HEK293 (cell line): Measurements from ENCODE around the gene SARNP.

Experiments
- CTCF ChIA-PET: fragments of 350-600 bp; formaldehyde crosslinking; extraction: SDS; loops from one replicate; lab custom pipeline; 2021; ENCODE audit warnings: antibody characterized with exemption; lab: Yijun Ruan, JAX
- POLR2A ChIA-PET: fragments of 300-600 bp; formaldehyde crosslinking; extraction: SDS; loops from one replicate; lab custom pipeline; 2020; ENCODE audit warnings: antibody characterized with exemption, inconsistent platforms; lab: Yijun Ruan, JAX
- H3K27ac ChIP-seq: fragments of 200-500 bp; sonication (Bioruptor generic); 2 replicates; pipeline ENCODE4 v1.5.1; 2014; ENCODE audit warnings: low read depth, low read length, control low read depth, inconsistent platforms; ENCODE audit errors: extremely low read depth
- H3K36me3 ChIP-seq, 2 experiments: fragments of 200-500 bp in 1 of 2; sonication (Bioruptor generic) in 1 of 2; 1 replicate in 1 of 2; 2 replicates in 1 of 2; pipeline ENCODE4 v1.5.1; 2014 to 2017; ENCODE audit warnings: inconsistent platforms in 2 of 2, low read length in 2 of 2; ENCODE audit not compliant: control insufficient read depth in 2 of 2, insufficient read depth in 1 of 2
- H3K4me1 ChIP-seq: fragments of 200-500 bp; sonication (Bioruptor generic); 2 replicates; pipeline ENCODE4 v1.5.1; 2014; ENCODE audit warnings: mild to moderate bottlenecking, low read length, inconsistent platforms; ENCODE audit not compliant: control insufficient read depth, insufficient read depth
- H3K4me3 ChIP-seq: 2 replicates; pipeline ENCODE4 v1.5.1; 2011; ENCODE audit warnings: low read depth, mild to moderate bottlenecking, control low read depth, low read length, moderate library complexity
- H3K9me3 ChIP-seq: fragments of 200-500 bp; sonication (Bioruptor generic); 2 replicates; pipeline ENCODE4 v1.5.1; 2014; ENCODE audit warnings: low read depth, low read length, inconsistent platforms; ENCODE audit not compliant: control insufficient read depth, insufficient read depth
- FEZF1 ChIP-seq: fragments of 450-650 bp; formaldehyde crosslinking; IDR thresholded peaks from 2 replicates; pipeline ENCODE4 v1.5.1; 2016; ENCODE audit warnings: missing biosample characterization, missing genetic modification characterization
- KLF16 ChIP-seq: fragments of 450-650 bp; formaldehyde crosslinking; IDR thresholded peaks from 2 replicates; pipeline ENCODE4 v1.5.1; 2017; ENCODE audit warnings: missing biosample characterization, missing genetic modification characterization
- KLF9 ChIP-seq: fragments of 450-650 bp; formaldehyde crosslinking; IDR thresholded peaks from 2 replicates; pipeline ENCODE4 v1.5.1; 2016; ENCODE audit warnings: missing biosample characterization, missing genetic modification characterization, low read depth
- PATZ1 ChIP-seq: fragments of 450-650 bp; formaldehyde crosslinking; IDR thresholded peaks from 2 replicates; pipeline ENCODE4 v1.5.1; 2016; ENCODE audit warnings: missing biosample characterization, missing genetic modification characterization
- PRDM1 ChIP-seq: fragments of 450-650 bp; formaldehyde crosslinking; IDR thresholded peaks from 2 replicates; pipeline ENCODE4; 2016; ENCODE audit warnings: missing biosample characterization, missing genetic modification characterization
- SP3 ChIP-seq: fragments of 450-650 bp; formaldehyde crosslinking; IDR thresholded peaks from 2 replicates; pipeline ENCODE4 v1.5.1; 2016; ENCODE audit warnings: missing biosample characterization, missing genetic modification characterization
- ZBTB17 ChIP-seq: fragments of 450-650 bp; formaldehyde crosslinking; IDR thresholded peaks from 2 replicates; pipeline ENCODE4 v1.5.1; 2016; ENCODE audit warnings: missing biosample characterization, missing genetic modification characterization
- ZBTB20 ChIP-seq: fragments of 450-650 bp; formaldehyde crosslinking; IDR thresholded peaks from 2 replicates; pipeline ENCODE4 v1.5.1; 2016; ENCODE audit warnings: missing biosample characterization, missing genetic modification characterization
- ZFP69B ChIP-seq: fragments of 450-650 bp; formaldehyde crosslinking; IDR thresholded peaks from 2 replicates; pipeline ENCODE4 v1.5.1; 2016; ENCODE audit warnings: missing biosample characterization, missing genetic modification characterization
- ZNF221 ChIP-seq: fragments of 450-650 bp; formaldehyde crosslinking; IDR thresholded peaks from 2 replicates; pipeline ENCODE4 v1.5.1; 2017; ENCODE audit warnings: missing biosample characterization, missing genetic modification characterization, borderline replicate concordance
- ZNF324 ChIP-seq: fragments of 450-650 bp; formaldehyde crosslinking; IDR thresholded peaks from 2 replicates; pipeline ENCODE4 v1.5.1; 2016; ENCODE audit warnings: missing biosample characterization, missing genetic modification characterization
- ZNF335 ChIP-seq: fragments of 450-650 bp; formaldehyde crosslinking; conservative IDR thresholded peaks from 2 replicates; pipeline ENCODE4 v1.5.1; 2016; ENCODE audit warnings: missing biosample characterization, missing genetic modification characterization
- ZNF366 ChIP-seq: fragments of 450-650 bp; formaldehyde crosslinking; conservative IDR thresholded peaks from 2 replicates; pipeline ENCODE4 v1.5.1; 2016; ENCODE audit warnings: missing biosample characterization, missing genetic modification characterization
- ZNF596 ChIP-seq: fragments of 450-650 bp; IDR thresholded peaks from 2 replicates; pipeline ENCODE4 v1.5.0; 2018; ENCODE audit warnings: missing biosample characterization, mild to moderate bottlenecking, missing genetic modification characterization, moderate library complexity
- ZNF645 ChIP-seq: fragments of 450-650 bp; formaldehyde crosslinking; IDR thresholded peaks from 2 replicates; pipeline ENCODE4; 2016; ENCODE audit warnings: missing biosample characterization, missing genetic modification characterization
- ZNF785 ChIP-seq: fragments of 450-650 bp; formaldehyde crosslinking; IDR thresholded peaks from 2 replicates; pipeline ENCODE4 v1.5.1; 2016; ENCODE audit warnings: missing biosample characterization, missing genetic modification characterization
- TF ChIP-seq, protein P1 (sequence below): fragments of 450-650 bp; formaldehyde crosslinking; conservative IDR thresholded peaks from 2 replicates; pipeline ENCODE4 v1.5.1; 2016; ENCODE audit warnings: low read depth, missing biosample characterization, missing genetic modification characterization
- TF ChIP-seq, protein P2 (sequence below): fragments of 450-650 bp; formaldehyde crosslinking; IDR thresholded peaks from 2 replicates; pipeline ENCODE4 v1.5.1; 2017; ENCODE audit warnings: missing biosample characterization, missing genetic modification characterization

SARNP gene

DNA sequence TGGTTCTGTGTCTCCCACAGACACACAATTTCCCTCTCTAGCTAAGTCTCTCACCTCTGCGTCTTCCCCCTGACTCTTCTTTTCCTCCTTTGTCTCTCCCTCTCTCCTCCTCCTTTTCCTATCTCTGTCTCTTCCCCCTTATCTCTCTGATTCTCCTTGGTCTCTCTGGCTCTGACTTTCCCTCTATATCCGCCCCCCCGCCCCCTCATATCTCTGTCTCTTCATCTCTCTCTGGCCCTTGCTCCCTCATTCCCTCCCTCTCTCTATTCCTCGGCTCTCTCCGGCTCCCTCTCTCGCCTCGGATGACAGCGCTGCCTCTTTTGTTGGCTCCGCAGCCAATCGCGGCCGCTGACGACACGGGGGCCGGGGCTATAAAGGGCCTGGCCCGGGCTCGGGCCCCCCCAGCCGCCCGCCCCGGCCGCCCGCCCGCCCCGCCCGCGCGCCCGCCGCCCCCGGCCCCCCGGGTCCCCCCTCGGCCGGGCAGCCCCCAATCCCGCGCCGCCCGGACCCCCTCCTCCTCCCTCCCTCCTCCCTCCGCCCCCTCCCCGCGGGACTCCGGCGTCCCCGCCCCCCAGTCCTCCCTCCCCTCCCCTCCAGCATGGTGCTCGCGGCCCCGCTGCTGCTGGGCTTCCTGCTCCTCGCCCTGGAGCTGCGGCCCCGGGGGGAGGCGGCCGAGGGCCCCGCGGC is 74.7 kb downstream of the SARNP start, which contains the start of gene GDF11 (continued):
- TF ChIP-seq ZNF324 (tag by site-specific recombination) (peak; percentile 47; the same call in 1 of the 2 replicates), ZBTB17 (peak; percentile 96), ZNF596 (peak; percentile 98), PRDM1 (tag by site-specific recombination) (peak; percentile 97), KLF9 (tag by site-specific recombination) (peak; percentile 68; the same call in 1 of the 2 replicates), ZNF645 (tag by site-specific recombination) (0 out of 2 replicates have a peak, but pooled peaks have one; percentile 33), ZNF785 (0 out of 2 replicates have a peak, but pooled peaks have one; percentile 67), ZBTB20 (tag by site-specific recombination) (peak; percentile 34; the same call in 1 of the 2 replicates), PATZ1 (peak; percentile 86), ZNF335 (peak; percentile 31; the same call in 1 of the 2 replicates), ZNF366 (tag by site-specific recombination) (peak; percentile 99), KLF16 (tag by site-specific recombination) (0 out of 2 replicates have a peak, but pooled peaks have one; percentile 46), SP3 (peak; percentile 51), ZFP69B (peak; percentile 69)
- TF ChIP-seq, protein P1, sequence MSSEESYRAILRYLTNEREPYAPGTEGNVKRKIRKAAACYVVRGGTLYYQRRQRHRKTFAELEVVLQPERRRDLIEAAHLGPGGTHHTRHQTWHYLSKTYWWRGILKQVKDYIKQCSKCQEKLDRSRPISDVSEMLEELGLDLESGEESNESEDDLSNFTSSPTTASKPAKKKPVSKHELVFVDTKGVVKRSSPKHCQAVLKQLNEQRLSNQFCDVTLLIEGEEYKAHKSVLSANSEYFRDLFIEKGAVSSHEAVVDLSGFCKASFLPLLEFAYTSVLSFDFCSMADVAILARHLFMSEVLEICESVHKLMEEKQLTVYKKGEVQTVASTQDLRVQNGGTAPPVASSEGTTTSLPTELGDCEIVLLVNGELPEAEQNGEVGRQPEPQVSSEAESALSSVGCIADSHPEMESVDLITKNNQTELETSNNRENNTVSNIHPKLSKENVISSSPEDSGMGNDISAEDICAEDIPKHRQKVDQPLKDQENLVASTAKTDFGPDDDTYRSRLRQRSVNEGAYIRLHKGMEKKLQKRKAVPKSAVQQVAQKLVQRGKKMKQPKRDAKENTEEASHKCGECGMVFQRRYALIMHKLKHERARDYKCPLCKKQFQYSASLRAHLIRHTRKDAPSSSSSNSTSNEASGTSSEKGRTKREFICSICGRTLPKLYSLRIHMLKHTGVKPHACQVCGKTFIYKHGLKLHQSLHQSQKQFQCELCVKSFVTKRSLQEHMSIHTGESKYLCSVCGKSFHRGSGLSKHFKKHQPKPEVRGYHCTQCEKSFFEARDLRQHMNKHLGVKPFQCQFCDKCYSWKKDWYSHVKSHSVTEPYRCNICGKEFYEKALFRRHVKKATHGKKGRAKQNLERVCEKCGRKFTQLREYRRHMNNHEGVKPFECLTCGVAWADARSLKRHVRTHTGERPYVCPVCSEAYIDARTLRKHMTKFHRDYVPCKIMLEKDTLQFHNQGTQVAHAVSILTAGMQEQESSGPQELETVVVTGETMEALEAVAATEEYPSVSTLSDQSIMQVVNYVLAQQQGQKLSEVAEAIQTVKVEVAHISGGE (tag by site-specific recombination): peak; percentile 20; the same call in 1 of the 2 replicates

DNA sequence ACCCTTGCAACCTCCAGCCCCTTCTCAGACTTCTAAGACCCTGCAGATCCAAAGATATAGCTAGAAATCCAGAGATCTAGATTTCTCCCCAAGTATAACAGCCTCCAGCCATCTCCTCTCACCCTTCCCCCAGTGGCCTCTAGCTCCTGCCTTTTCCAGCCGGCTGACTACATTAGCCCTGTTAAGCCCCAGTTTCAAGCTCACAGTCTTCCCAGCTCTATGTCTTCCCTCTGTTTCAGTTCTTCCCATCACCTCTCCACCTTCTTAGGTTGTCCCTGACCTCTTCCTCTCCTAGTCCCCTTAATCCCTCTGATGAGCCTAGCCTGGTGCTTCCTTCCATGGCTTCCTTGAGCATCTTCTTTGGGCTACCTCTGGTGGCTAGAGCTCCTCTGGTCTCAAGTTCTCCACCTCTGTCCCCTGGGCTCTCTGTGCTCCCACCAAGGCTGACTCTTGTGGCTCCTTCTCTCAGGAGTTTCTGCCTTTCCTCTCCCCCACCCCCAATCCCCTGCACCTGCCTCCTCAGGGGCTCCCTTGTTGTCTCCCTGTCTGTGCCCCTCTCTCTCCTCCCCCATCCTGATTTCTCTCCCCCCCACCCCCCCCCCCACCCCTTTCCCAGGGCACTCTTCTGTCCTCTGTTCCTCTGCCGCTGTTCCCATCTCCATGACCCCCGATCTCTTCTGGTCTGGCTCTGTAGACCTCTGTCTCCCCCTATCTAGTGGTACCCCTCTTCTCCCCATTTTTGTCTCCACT is 75.4 kb downstream of the SARNP start:
- no peak overlapping the region for H3K27ac ChIP-seq
- no peak for TF ChIP-seq ZNF221
- TF ChIP-seq, protein P2, sequence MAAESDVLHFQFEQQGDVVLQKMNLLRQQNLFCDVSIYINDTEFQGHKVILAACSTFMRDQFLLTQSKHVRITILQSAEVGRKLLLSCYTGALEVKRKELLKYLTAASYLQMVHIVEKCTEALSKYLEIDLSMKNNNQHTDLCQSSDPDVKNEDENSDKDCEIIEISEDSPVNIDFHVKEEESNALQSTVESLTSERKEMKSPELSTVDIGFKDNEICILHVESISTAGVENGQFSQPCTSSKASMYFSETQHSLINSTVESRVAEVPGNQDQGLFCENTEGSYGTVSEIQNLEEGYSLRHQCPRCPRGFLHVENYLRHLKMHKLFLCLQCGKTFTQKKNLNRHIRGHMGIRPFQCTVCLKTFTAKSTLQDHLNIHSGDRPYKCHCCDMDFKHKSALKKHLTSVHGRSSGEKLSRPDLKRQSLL (tag by site-specific recombination): peak; percentile 68; the same call in 1 of the 2 replicates
- peak; percentile 85 for TF ChIP-seq FEZF1
- ChIA-PET CTCF (interaction anchor here (0.6 to 6.1 kb wide), 6 partner anchors 48 to 302 kb away, joined by 3 to 79 read pairs (median 3); no protein-coding TSS in a partner anchor), POLR2A (interaction anchor here (0.7 to 2.5 kb wide), 5 partner anchors 12 to 255 kb away, joined by 3 to 17 read pairs (median 4); partner anchors contain the start of genes CD63, ORMDL2, RAB5B and SUOX)
- no peaks in the 10 kb centered on the region for H3K9me3 ChIP-seq
- no peak overlapping the region; the same call in 1 of the 2 replicates for H3K4me3 ChIP-seq
- peaks cover 21% of the 10 kb centered on the region; the same call in 1 of the 2 replicates for H3K4me1 ChIP-seq
- H3K36me3 ChIP-seq: peaks cover 0 to 6% of the 10 kb centered on the region in 2 experiments; a peak in 1 of 3 replicates
